ENCODE measurements around the gene TXNRD2. TPM values are rescaled to one million over a fixed set of nuclear protein-coding genes. Genes with fewer than 3 reads are reported as not detected.
A peak's percentile ranks its signal among the peaks of the same experiment; 100 is the strongest.
"Not testable (repeated sequence)": the region's sequence is repeated elsewhere in the genome, so short reads cannot be mapped to it uniquely, and the experiment has no call there.

TXNRD2 gene
- total RNA-seq, 6 experiments from 2014 or later = 35.9 to 47.8 (median 44.3) TPM

DNA sequence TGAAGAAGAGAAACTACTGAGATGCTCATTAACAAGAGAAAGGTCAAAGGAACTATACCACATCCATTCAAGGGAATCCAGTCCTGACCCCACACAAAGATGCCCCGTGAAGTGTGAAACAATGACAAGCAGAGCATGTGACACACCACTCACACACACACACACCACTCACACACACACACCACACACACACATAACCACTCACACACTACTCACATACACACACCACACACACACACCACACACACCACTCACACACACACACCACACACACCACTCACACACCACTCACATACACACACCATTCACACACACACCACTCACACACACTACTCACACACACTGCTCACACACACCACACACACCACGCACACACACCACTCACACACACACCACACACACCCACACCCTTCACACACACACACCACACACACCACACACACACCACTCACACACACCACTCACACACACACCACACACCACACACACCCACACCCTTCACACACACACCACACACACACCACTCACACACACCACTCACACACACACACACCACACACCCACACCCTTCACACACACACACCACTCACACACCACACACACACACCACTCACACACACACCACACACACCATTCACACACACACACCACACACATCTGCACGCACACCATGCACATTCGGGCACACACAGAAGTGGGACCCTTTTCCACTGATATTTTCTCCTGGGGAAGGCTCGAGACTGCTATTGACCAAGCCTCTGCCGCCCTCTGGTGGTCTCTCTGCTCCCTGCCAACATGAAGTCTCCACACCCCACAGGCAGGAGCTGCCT, 32.1 kb downstream of the TXNRD2 start:
- intact Hi-C loops (cut with DNase I) = loop anchor here (5.0 kb wide), 1 partner anchor 177 kb away; no protein-coding TSS in a partner anchor
- peak; percentile 90 to 97 (median 94) for ATAC-seq
- Histone ChIP-seq H3K4me1 (no peaks in the 10 kb centered on the region), H3K9me3 (no peaks in the 10 kb centered on the region), H3K36me3 (peaks cover 0 to 15% (median 3%) of the 10 kb centered on the region in 4 donors), H3K27ac (no peak overlapping the region), H3K27me3 (no peaks in the 10 kb centered on the region), H3K4me3 (no peak overlapping the region)
- peak; percentile 78 to 83 (median 80) for DNase-seq
- no peak for TF ChIP-seq POLR2A (IDR thresholded peaks at IDR 0.05)
- TF ChIP-seq CTCF (IDR thresholded peaks at IDR 0.05) = peak; percentile 69 to 81 (median 77)
- 46% methylated on average over 5 of the region's 6 CpGs for WGBS (ENCODE audit: insufficient coverage, low coverage, low lambda C conversion rate, missing lambda C conversion rate)

- H3K27me3 ChIP-seq; H3K9me3 ChIP-seq; H3K27ac ChIP-seq; H3K4me1 ChIP-seq; intact Hi-C loops (cut with DNase I); ATAC-seq; H3K36me3 ChIP-seq; H3K4me3 ChIP-seq; DNase-seq: not testable (repeated sequence)
- WGBS (ENCODE audit: insufficient coverage, low coverage, low lambda C conversion rate, missing lambda C conversion rate) = 82% methylated on average over 6 of the region's 16 CpGs
Observed at GRCh38 chr22:19907902-19908301, 33.7 kb downstream of the TXNRD2 start.

GRCh38 chr22:19906864-19907263, 34.8 kb downstream of the TXNRD2 start:
- H3K36me3 ChIP-seq; ATAC-seq; H3K27me3 ChIP-seq; H3K4me3 ChIP-seq; H3K9me3 ChIP-seq; intact Hi-C loops (cut with DNase I); H3K27ac ChIP-seq; DNase-seq; H3K4me1 ChIP-seq: not testable (repeated sequence)
- WGBS (ENCODE audit: insufficient coverage, low coverage, low lambda C conversion rate, missing lambda C conversion rate) = 90% methylated on average over 2 of the region's 25 CpGs

DNA sequence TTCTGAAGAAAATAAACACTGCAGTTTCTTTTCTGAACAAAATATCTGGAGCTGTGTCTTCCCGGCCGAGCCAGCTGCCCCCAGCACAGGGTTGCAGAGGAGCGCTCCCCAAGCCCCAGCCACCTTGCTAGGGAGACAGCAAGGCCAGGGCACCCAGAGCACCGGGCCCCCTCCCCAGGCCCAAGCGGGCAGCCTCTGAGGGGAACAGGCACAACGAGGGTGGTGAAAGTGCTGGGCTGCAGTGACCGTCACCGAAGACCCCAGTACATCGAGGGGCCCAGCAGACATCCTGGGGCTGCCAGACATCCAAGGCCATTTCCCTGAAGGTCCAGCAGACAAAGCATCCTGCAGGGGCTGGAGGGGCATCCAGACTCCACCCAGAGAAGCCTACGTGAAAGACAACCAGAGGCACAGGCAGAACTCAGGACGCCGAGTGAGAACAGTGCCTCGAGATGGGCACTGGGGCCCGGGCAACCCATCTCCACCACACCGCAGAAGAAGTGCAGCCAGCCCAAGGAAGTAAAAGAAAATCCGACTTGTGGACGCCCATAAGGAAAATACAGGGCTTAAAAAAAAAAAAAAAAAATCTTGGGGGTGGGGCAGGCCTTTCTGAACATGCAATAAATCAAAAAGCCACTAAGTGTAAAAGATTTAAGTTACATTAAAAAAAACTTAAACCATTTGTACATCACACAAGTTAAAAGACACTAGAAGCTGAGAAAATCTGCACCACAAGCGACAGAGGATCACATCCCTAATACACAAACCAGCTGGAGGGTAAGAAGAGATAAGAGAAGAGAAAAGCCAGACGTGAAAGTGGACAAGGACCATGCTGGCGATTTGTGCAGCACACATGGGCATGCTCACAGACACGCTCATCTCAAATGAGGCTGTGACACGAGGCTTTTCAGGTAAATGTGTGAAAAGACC, 36.0 kb downstream of the TXNRD2 start:
- TF ChIP-seq CTCF (IDR thresholded peaks at IDR 0.05) (no peak), POLR2A (IDR thresholded peaks at IDR 0.05) (no peak)
- Histone ChIP-seq H3K4me1 (no peaks in the 10 kb centered on the region), H3K36me3 (peaks cover 0 to 7% (median 0%) of the 10 kb centered on the region in 4 donors), H3K27me3 (no peaks in the 10 kb centered on the region), H3K9me3 (no peaks in the 10 kb centered on the region), H3K4me3 (no peak overlapping the region), H3K27ac (no peak overlapping the region)
- 87% methylated on average over 19 of the region's 22 CpGs for WGBS (ENCODE audit: insufficient coverage, low coverage, low lambda C conversion rate, missing lambda C conversion rate)
- intact Hi-C loops (cut with DNase I) = no loop called here
- no peak for DNase-seq
- ATAC-seq = no peak

DNA sequence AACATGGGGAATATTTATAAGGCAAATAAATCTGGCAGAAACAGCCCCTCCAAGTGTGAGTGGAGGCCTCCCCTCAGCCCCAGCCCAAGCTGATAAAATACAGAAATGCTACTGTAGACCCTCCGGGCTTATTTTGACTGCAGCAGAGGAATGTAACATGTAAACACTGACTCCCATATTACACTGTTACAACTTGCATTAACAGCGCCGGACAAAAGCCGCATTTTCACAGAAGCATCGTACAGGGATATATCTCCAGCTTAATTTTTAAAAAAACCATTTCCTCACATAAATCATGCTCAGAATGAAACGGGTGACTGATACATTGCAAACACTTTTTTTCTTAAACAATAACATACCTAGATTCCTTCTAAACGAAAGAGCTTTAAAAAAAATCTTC, 36.7 kb downstream of the TXNRD2 start:
- no peaks in the 10 kb centered on the region for H3K4me1 ChIP-seq
- H3K9me3 ChIP-seq = no peaks in the 10 kb centered on the region
- WGBS (ENCODE audit: insufficient coverage, low coverage, low lambda C conversion rate, missing lambda C conversion rate) = 95% methylated on average over 7 of the region's 7 CpGs
- intact Hi-C loops (cut with DNase I) = no loop called here
- peaks cover 0 to 7% (median 0%) of the 10 kb centered on the region in 4 donors for H3K36me3 ChIP-seq
- H3K4me3 ChIP-seq = no peak overlapping the region
- DNase-seq (no peak), ATAC-seq (no peak)
- H3K27ac ChIP-seq = no peak overlapping the region
- H3K27me3 ChIP-seq = no peaks in the 10 kb centered on the region
- TF ChIP-seq POLR2A (IDR thresholded peaks at IDR 0.05) (no peak), CTCF (IDR thresholded peaks at IDR 0.05) (no peak)

Measured in right lobe of liver (tissue), 6 donors.